ENCODE data around the gene RAPGEF4.

DNA sequence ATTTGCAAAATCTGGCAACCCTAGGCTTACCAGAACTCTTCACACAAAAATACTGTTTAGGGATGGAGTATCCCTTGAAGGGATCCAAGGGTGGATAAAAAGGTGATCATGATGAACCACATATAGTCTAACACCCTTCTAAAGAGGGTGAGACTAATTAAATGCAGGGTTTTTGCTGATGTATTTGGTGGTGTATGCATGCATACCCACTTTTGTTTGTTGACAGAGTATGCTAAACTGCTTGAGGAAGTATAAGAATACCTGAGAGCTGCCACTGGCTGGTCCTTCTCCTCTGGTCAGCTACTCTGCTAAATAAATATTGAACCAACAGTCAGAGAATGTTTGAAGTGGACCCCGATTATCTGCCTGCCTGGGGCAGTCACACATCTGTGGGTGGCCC, 34.2 kb downstream of the RAPGEF4 start:
- TF ChIP-seq, protein P1, sequence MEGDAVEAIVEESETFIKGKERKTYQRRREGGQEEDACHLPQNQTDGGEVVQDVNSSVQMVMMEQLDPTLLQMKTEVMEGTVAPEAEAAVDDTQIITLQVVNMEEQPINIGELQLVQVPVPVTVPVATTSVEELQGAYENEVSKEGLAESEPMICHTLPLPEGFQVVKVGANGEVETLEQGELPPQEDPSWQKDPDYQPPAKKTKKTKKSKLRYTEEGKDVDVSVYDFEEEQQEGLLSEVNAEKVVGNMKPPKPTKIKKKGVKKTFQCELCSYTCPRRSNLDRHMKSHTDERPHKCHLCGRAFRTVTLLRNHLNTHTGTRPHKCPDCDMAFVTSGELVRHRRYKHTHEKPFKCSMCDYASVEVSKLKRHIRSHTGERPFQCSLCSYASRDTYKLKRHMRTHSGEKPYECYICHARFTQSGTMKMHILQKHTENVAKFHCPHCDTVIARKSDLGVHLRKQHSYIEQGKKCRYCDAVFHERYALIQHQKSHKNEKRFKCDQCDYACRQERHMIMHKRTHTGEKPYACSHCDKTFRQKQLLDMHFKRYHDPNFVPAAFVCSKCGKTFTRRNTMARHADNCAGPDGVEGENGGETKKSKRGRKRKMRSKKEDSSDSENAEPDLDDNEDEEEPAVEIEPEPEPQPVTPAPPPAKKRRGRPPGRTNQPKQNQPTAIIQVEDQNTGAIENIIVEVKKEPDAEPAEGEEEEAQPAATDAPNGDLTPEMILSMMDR (IDR thresholded peaks at IDR 0.05 in 4 of 5, conservative IDR thresholded peaks at IDR 0.05 in 1 of 5): no peak
- TF ChIP-seq POLR2A (IDR thresholded peaks at IDR 0.05): no peak
